Natural killer cell (primary cell): ENCODE results near the gene NLRP7. TPM values are rescaled to one million over a fixed set of nuclear protein-coding genes. Genes with fewer than 3 reads are reported as not detected.
"Not testable (repeated sequence)": the region's sequence is repeated elsewhere in the genome, so short reads cannot be mapped to it uniquely, and the experiment has no call there.

Source experiments
- ATAC-seq, 3 donors: fragments of 150-1000 bp in 2 of 3; fragments of 200-7000 bp in 1 of 3; cut with Tn5 transposase; 1 replicate in 1 of 3; 2 replicates in 2 of 3; pipeline ENCODE4 v1.10.0; 2021; ENCODE audit warnings: mild to moderate bottlenecking in 2 of 3, moderate library complexity in 2 of 3
- DNase-seq, 2 donors: peaks; one replicate each; pipeline versions ENCODE4 v3.0.0 to v3.0.0-alpha.2; 2013 to 2021; ENCODE audit warnings: mixed read lengths in 1 of 2
- H3K27ac ChIP-seq: one replicate; pipeline ENCODE4 v1.5.1; 2013; ENCODE audit warnings: mild to moderate bottlenecking, low read length
- H3K27me3 ChIP-seq: one replicate; pipeline ENCODE4 v1.6.1; 2013; ENCODE audit warnings: low read length; ENCODE audit not compliant: control insufficient read depth, insufficient read depth
- H3K36me3 ChIP-seq: one replicate; pipeline ENCODE4 v1.6.1; 2013; ENCODE audit warnings: low read length; ENCODE audit not compliant: control insufficient read depth, insufficient read depth
- H3K4me1 ChIP-seq: one replicate; pipeline ENCODE4 v1.6.1; 2013; ENCODE audit warnings: low read length; ENCODE audit not compliant: control insufficient read depth, insufficient read depth
- H3K4me3 ChIP-seq: one replicate; pipeline ENCODE4 v1.5.1; 2013; ENCODE audit warnings: low read length
- H3K9me3 ChIP-seq: one replicate; pipeline ENCODE4 v1.6.1; 2013; ENCODE audit warnings: low read length; ENCODE audit not compliant: control insufficient read depth, insufficient read depth
- H3K27ac Mint-ChIP-seq, 2 donors: one replicate each; pipeline ENCODE4 v1.8.0; 2022; ENCODE audit warnings: mild to moderate bottlenecking in 2 of 2, mixed read lengths in 2 of 2, moderate library complexity in 1 of 2
- H3K27me3 Mint-ChIP-seq, 2 donors: one replicate each; pipeline ENCODE4 v1.8.0; 2022; ENCODE audit warnings: low read depth in 2 of 2, mixed read lengths in 2 of 2
- H3K36me3 Mint-ChIP-seq: one replicate; pipeline ENCODE4 v1.8.0; 2022; ENCODE audit warnings: mixed read lengths
- H3K4me1 Mint-ChIP-seq, 2 donors: one replicate each; pipeline ENCODE4 v1.8.0; 2022; ENCODE audit warnings: mixed read lengths in 2 of 2
- H3K4me3 Mint-ChIP-seq: one replicate; pipeline ENCODE4 v1.8.0; 2022; ENCODE audit warnings: mild to moderate bottlenecking, moderate library complexity, mixed read lengths
- H3K9me3 Mint-ChIP-seq, 2 donors: one replicate each; pipeline ENCODE4 v1.8.0; 2022; ENCODE audit warnings: mixed read lengths in 2 of 2
- WGBS: methylation state at CpG from one replicate; pipeline ENCODE4 v1.1.7; 2013; ENCODE audit warnings: missing lambda C conversion rate; ENCODE audit not compliant: insufficient coverage; 5-methylcytosine and 5-hydroxymethylcytosine counted together
- intact Hi-C: fragments of 100-400 bp; cut with micrococcal nuclease; formaldehyde crosslinking; loops from one replicate; pipeline ENCODE4 v1.14.2; 2022
- total RNA-seq, 4 donors: library from RNA; stranded (reverse); fragments of 120-200 nt in 1 of 4; gene quantifications; one replicate each; pipeline versions ENCODE4 v1.2.3 to v1.2.4, GENCODE V29; 2013 to 2022
- TF ChIP-seq, protein P1 (sequence below): fragments of 200-600 bp; IDR thresholded peaks from one replicate; pipeline ENCODE4 v1.8.0; 2022; ENCODE audit warnings: antibody characterized with exemption

NLRP7 gene
- total RNA-seq, 3 donors from 2014 or later (not counting 1 experiment from before 2014, with no cell fraction given) = not detected

DNA sequence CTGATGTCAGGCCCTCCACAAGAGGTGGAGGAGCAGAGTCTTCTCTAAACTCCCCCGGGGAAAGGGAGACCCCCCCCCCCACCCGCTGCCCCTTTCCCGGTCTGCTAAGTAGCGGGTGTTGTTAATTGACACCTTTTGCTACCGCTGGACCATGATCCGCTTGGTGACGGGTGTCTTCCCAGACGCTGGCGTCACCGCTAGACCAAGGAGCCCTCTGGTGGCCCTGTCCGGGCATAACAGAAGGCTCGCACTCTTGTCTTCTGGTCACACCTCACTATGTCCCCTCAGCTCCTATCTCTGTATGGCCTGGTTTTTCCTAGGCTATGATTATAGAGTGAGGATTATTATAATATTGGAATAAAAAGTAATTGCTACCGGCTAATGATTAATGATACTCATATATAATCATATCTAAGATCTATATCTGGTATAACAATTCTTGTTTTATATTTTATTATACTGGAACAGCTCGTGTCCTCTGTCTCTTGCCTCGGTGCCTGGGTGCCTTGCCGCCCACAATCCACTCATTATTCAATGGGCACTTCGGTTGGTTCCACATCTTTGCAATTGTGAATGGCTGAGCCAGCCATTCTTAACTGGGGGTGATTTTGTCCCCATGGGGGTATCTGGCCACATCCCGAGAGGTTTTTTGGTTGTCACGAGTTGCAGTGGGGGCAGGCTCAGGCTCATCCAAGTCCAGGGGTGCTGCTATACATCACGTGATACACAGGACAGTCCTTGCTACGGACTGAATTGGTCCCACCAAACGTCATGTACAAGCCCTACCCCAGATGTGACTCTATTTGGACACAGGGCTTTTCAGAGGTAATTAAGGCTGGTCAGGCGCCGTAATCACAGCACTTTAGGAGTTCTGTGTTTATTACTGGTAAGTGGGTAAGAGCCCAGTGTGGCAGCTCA, 27.4 kb downstream of the NLRP7 start:
- H3K27ac Mint-ChIP-seq = peak overlapping the region; percentile 71 to 87
- peak; percentile 18 to 30 for DNase-seq
- H3K27me3 Mint-ChIP-seq, H3K4me3 ChIP-seq, H3K27me3 ChIP-seq, H3K9me3 Mint-ChIP-seq, H3K36me3 ChIP-seq, H3K9me3 ChIP-seq, ATAC-seq, H3K27ac ChIP-seq, H3K36me3 Mint-ChIP-seq: not testable (repeated sequence)
- WGBS = 53% methylated on average over 17 of the region's 24 CpGs
- peaks cover 67% of the 10 kb centered on the region for H3K4me1 ChIP-seq
- TF ChIP-seq, protein P1, sequence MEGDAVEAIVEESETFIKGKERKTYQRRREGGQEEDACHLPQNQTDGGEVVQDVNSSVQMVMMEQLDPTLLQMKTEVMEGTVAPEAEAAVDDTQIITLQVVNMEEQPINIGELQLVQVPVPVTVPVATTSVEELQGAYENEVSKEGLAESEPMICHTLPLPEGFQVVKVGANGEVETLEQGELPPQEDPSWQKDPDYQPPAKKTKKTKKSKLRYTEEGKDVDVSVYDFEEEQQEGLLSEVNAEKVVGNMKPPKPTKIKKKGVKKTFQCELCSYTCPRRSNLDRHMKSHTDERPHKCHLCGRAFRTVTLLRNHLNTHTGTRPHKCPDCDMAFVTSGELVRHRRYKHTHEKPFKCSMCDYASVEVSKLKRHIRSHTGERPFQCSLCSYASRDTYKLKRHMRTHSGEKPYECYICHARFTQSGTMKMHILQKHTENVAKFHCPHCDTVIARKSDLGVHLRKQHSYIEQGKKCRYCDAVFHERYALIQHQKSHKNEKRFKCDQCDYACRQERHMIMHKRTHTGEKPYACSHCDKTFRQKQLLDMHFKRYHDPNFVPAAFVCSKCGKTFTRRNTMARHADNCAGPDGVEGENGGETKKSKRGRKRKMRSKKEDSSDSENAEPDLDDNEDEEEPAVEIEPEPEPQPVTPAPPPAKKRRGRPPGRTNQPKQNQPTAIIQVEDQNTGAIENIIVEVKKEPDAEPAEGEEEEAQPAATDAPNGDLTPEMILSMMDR = peak; percentile 51
- H3K4me3 Mint-ChIP-seq = peak overlapping the region; percentile 67
- peaks cover 50 to 73% of the 10 kb centered on the region in 2 donors for H3K4me1 Mint-ChIP-seq
- intact Hi-C loops = loop anchor here (2.0 to 10.0 kb wide), 2 partner anchors 15 to 335 kb away; partner anchors contain the start of gene PPP6R1

DNA sequence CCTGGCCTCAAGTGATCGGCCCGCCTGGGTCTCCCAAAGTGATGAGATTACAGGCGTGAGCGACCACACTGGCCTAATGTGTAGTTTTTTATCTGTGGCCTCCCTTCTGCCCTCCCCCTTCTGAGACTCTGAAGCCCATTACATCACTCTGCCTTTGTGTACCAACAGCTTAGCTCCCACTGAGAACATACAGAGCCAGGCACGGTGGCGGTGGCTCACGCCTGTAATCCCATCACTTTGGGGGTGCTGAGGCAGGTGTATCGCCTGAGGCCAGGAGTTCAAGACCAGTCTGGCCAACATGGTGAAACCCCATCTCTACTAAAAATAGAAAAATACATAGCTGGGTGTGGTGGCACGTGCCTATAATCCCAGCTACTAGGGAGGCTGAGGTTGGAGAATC, 28.8 kb downstream of the NLRP7 start:
- no peaks in the 10 kb centered on the region for H3K36me3 ChIP-seq
- WGBS = 74% methylated on average over 9 of the region's 9 CpGs
- H3K36me3 Mint-ChIP-seq = no peaks in the 10 kb centered on the region
- no peak overlapping the region for H3K4me3 ChIP-seq
- H3K4me3 Mint-ChIP-seq = peak overlapping the region; percentile 89
- no peaks in the 10 kb centered on the region for H3K27me3 Mint-ChIP-seq
- peak overlapping the region; percentile 83 to 87 for H3K27ac Mint-ChIP-seq
- DNase-seq (no peak), ATAC-seq (no peak)
- H3K9me3 Mint-ChIP-seq = no peaks in the 10 kb centered on the region
- H3K4me1 Mint-ChIP-seq = peaks cover 55 to 81% of the 10 kb centered on the region in 2 donors
- H3K27ac ChIP-seq = peak overlapping the region; percentile 0
- H3K9me3 ChIP-seq = no peaks in the 10 kb centered on the region
- H3K27me3 ChIP-seq = no peaks in the 10 kb centered on the region
- TF ChIP-seq, protein P1 = no peak
- intact Hi-C loops = loop anchor here (10.0 kb wide), 1 partner anchor 336 kb away; the partner anchor contains the start of gene PPP6R1
- H3K4me1 ChIP-seq = peaks cover 71% of the 10 kb centered on the region

DNA sequence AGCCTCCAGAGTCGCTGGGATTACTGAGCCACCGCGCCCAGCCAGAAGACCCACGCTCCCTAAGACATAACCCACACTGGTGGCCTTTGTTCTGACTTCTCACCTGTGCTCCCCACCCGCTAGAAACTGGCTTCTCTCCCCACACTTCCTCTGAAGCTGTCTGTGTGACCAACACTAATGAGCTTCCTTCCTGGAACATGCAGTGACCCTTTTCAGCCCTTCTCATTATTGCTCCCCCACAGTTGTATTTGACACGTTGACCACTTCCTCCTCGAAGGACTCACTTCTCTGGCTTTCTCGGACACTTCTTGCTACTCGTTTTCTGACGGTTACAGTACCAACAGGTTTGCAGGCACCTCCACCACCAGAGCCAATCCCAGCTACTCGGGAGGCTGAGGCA, 30.5 kb downstream of the NLRP7 start:
- no peak overlapping the region for H3K4me3 ChIP-seq
- intact Hi-C loops = loop anchor here (1.0 to 10.0 kb wide), 3 partner anchors 11 to 338 kb away; partner anchors contain the start of genes NCR1 and PPP6R1
- peak overlapping the region; percentile 83 to 87 for H3K27ac Mint-ChIP-seq
- ATAC-seq = peak; percentile 58 to 78 (median 68)
- peak; percentile 24 to 38 for DNase-seq
- H3K4me3 Mint-ChIP-seq = peak overlapping the region; percentile 89
- H3K36me3 ChIP-seq = peaks cover 7% of the 10 kb centered on the region
- TF ChIP-seq, protein P1 = no peak
- WGBS = 18% methylated on average over 11 of the region's 11 CpGs
- peaks cover 48 to 70% of the 10 kb centered on the region in 2 donors for H3K4me1 Mint-ChIP-seq
- no peaks in the 10 kb centered on the region for H3K36me3 Mint-ChIP-seq
- H3K27me3 ChIP-seq = no peaks in the 10 kb centered on the region
- H3K9me3 ChIP-seq = no peaks in the 10 kb centered on the region
- peaks cover 65% of the 10 kb centered on the region for H3K4me1 ChIP-seq
- H3K9me3 Mint-ChIP-seq = no peaks in the 10 kb centered on the region
- H3K27ac ChIP-seq = peak overlapping the region; percentile 61
- H3K27me3 Mint-ChIP-seq = no peaks in the 10 kb centered on the region

DNA sequence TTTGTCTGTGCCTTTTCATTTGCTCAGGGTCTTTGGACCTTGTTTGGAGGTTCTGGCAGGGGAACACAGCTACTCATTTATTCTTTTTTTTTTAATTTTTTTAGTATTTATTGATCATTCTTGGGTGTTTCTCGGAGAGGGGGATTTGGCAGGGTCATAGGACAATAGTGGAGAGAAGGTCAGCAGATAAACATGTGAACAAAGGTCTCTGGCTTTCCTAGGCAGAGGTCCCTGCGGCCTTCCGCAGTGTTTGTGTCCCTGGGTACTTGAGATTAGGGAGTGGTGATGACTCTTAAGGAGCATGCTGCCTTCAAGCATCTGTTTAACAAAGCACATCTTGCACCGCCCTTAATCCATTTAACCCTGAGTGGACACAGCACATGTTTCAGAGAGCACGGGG, 39.4 kb downstream of the NLRP7 start:
- H3K4me3 ChIP-seq, H3K9me3 ChIP-seq, H3K27ac ChIP-seq, H3K36me3 Mint-ChIP-seq, H3K27me3 ChIP-seq, H3K27me3 Mint-ChIP-seq, H3K9me3 Mint-ChIP-seq, DNase-seq, ATAC-seq: not testable (repeated sequence)
- intact Hi-C loops = loop anchor here (5.0 to 10.0 kb wide), 3 partner anchors 106 to 373 kb away; partner anchors contain the start of gene KIR2DL4
- no CpG with 5 or more reads among the region's 5 CpGs for WGBS
- H3K4me1 ChIP-seq = peaks cover 41% of the 10 kb centered on the region
- peaks cover 30% of the 10 kb centered on the region for H3K36me3 ChIP-seq
- H3K27ac Mint-ChIP-seq = peak overlapping the region; percentile 18 to 94
- peak overlapping the region; percentile 62 for H3K4me3 Mint-ChIP-seq
- peaks cover 38 to 48% of the 10 kb centered on the region in 2 donors for H3K4me1 Mint-ChIP-seq
